HepG2 (cell line): ENCODE results near the gene FBXO24. TPM values are rescaled to one million over a fixed set of nuclear protein-coding genes. Genes with fewer than 3 reads are reported as not detected.

Source experiments
- ARNTL ChIP-seq: sonication (generic); formaldehyde crosslinking; IDR thresholded peaks from 2 replicates; pipeline ENCODE4 v1.4.0; 2020; ENCODE audit warnings: mild to moderate bottlenecking, missing genetic modification reagents
- ETV5 ChIP-seq: IDR thresholded peaks from 2 replicates; pipeline ENCODE4 v1.6.1; 2018; ENCODE audit warnings: missing biosample characterization, missing genetic modification reagents, inconsistent platforms, borderline replicate concordance
- FOSL2 ChIP-seq: sonication (generic); formaldehyde crosslinking; IDR thresholded peaks from 2 replicates; pipeline ENCODE4 v1.4.0; 2020; ENCODE audit warnings: missing genetic modification reagents
- FOXJ3 ChIP-seq: sonication (generic); formaldehyde crosslinking; IDR thresholded peaks from 2 replicates; pipeline ENCODE4 v1.4.0; 2020; ENCODE audit warnings: missing genetic modification reagents, mild to moderate bottlenecking, borderline replicate concordance
- FOXO1 ChIP-seq: sonication (generic); formaldehyde crosslinking; IDR thresholded peaks from 2 replicates; pipeline ENCODE4 v1.4.0; 2020; ENCODE audit warnings: missing genetic modification reagents
- HNRNPL ChIP-seq: fragments of 200-400 bp; formaldehyde crosslinking; IDR thresholded peaks from 2 replicates; pipeline ENCODE4 v1.6.1; 2017; ENCODE audit warnings: mild to moderate bottlenecking, low read depth, low read length
- KDM6A ChIP-seq: IDR thresholded peaks from 2 replicates; pipeline ENCODE4 v1.6.1; 2016; ENCODE audit warnings: low read depth
- NFATC3 ChIP-seq: sonication (generic); formaldehyde crosslinking; IDR thresholded peaks from 2 replicates; pipeline ENCODE4 v1.5.1; 2020; ENCODE audit warnings: mild to moderate bottlenecking, missing genetic modification reagents
- RARA ChIP-seq: IDR thresholded peaks from 2 replicates; pipeline ENCODE4 v1.6.1; 2016; ENCODE audit warnings: missing genetic modification reagents, missing compliant biosample characterization
- SAP130 ChIP-seq: IDR thresholded peaks from 2 replicates; pipeline ENCODE4 v1.6.1; 2016; ENCODE audit warnings: low read depth
- SP2 ChIP-seq: sonication (generic); formaldehyde crosslinking; IDR thresholded peaks from 2 replicates; pipeline ENCODE4 v1.5.1; 2020; ENCODE audit warnings: mild to moderate bottlenecking, missing genetic modification reagents
- TAF1 ChIP-seq: sonication (generic); formaldehyde crosslinking; IDR thresholded peaks from 2 replicates; pipeline ENCODE4 v1.4.0; 2020; ENCODE audit warnings: missing genetic modification reagents
- ZBTB7A ChIP-seq: sonication (generic); formaldehyde crosslinking; IDR thresholded peaks from 2 replicates; pipeline ENCODE4 v1.8.0; 2022; ENCODE audit warnings: mild to moderate bottlenecking, missing genetic modification reagents
- ZNF205 ChIP-seq: IDR thresholded peaks from 2 replicates; pipeline ENCODE4 v1.6.1; 2018; ENCODE audit warnings: missing biosample characterization, missing genetic modification reagents
- ZNF235 ChIP-seq: sonication (generic); formaldehyde crosslinking; IDR thresholded peaks from 2 replicates; pipeline ENCODE4 v1.8.1; 2023; ENCODE audit warnings: mild to moderate bottlenecking, missing genetic modification reagents, borderline replicate concordance
- ZNF350 ChIP-seq: sonication (generic); formaldehyde crosslinking; IDR thresholded peaks from 2 replicates; pipeline ENCODE4 v1.4.0; 2020; ENCODE audit warnings: mild to moderate bottlenecking, low read depth, missing genetic modification reagents, borderline replicate concordance
- polyA plus RNA-seq, 8 experiments: library from polyadenylated mRNA; depleted of rRNA in 3 of 8; stranded (reverse) in 7 of 8; unstranded in 1 of 8; fragments of >200 nt; fragmentation: Illumina TruSeq in 4 of 8; extraction: Trizol in 4 of 8; gene quantifications; 2 replicates each; pipeline versions ENCODE4 v1.2.1 to v1.2.3, GENCODE V29; 2011 to 2016; ENCODE audit warnings: low read depth in 4 of 8, missing spikeins in 1 of 8, mixed read lengths in 1 of 8; ENCODE audit not compliant: insufficient read depth in 1 of 8
- total RNA-seq, 5 experiments: library from RNA; depleted of rRNA; stranded (reverse); fragments of >200 nt; fragmentation: Illumina TruSeq; extraction: Trizol; gene quantifications; 2 replicates each; pipeline ENCODE4 v1.2.3, GENCODE V29; 2016; ENCODE audit warnings: low read depth in 1 of 5
- TF ChIP-seq, protein P1 (sequence below): sonication (generic); formaldehyde crosslinking; IDR thresholded peaks from 2 replicates; pipeline ENCODE4 v1.5.1; 2020; ENCODE audit warnings: mild to moderate bottlenecking, missing genetic modification reagents, moderate library complexity
- TF ChIP-seq, protein P2 (sequence below): sonication (generic); formaldehyde crosslinking; IDR thresholded peaks from 2 replicates; pipeline ENCODE4 v1.9.0; 2022; ENCODE audit warnings: missing genetic modification reagents, mild to moderate bottlenecking, borderline replicate concordance
- TF ChIP-seq, protein P3 (sequence below): IDR thresholded peaks from 2 replicates; pipeline ENCODE4 v1.6.1; 2016; ENCODE audit warnings: low read depth, borderline replicate concordance
- TF ChIP-seq, protein P4 (sequence below): sonication (generic); formaldehyde crosslinking; IDR thresholded peaks from 2 replicates; pipeline ENCODE4 v1.4.0; 2020; ENCODE audit warnings: missing genetic modification reagents, low read depth, mild to moderate bottlenecking, borderline replicate concordance
- TF ChIP-seq, protein P5 (sequence below): sonication (generic); formaldehyde crosslinking; IDR thresholded peaks from 2 replicates; pipeline ENCODE4 v1.8.1; 2022; ENCODE audit warnings: mild to moderate bottlenecking, missing genetic modification reagents

Gene FBXO24
- total and polyA plus RNA-seq, 2 of the 13 experiments (the other 11 are each of a cell fraction or from before 2014, with no cell fraction given): 0.20 to 0.55 TPM

DNA sequence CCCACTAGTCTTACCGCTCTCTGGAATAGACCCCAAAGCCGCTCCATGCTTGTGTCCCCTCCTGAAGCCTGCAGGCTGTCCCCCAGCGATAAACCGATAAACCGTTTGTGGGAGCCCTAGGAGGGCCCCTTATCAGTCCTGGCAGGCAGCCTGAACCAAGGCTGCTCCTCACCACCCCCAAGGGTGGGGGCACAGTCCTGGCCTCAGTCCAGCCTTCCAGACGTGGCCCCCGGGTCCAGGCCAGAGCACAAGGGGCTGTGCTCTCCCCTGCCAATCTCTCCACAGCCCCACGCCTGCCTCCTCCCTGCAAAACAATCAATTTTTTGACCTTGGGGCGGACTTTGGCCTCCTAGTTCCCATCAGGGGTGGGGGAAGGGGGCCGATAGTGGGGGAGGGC, 55.3 kb downstream of the FBXO24 start, which contains the start of gene TFR2 (continued):
- TF ChIP-seq RARA (CRISPR knock-in tag) (peak; percentile 56), ZNF350 (peak; percentile 53; the same call in 1 of the 2 replicates), ZNF235 (CRISPR knock-in tag) (peak; percentile 51; the same call in 1 of the 2 replicates), FOSL2 (CRISPR knock-in tag) (peak; percentile 43; the same call in 1 of the 2 replicates), TAF1 (0 out of 2 replicates have a peak, but pooled peaks have one; percentile 24), HNRNPL (peak; percentile 72; the same call in 1 of the 2 replicates), ARNTL (peak; percentile 56), ZBTB7A (peak; percentile 74; the same call in 1 of the 2 replicates), NFATC3 (CRISPR knock-in tag) (no peak), ETV5 (peak; percentile 31; the same call in 1 of the 2 replicates), KDM6A (CRISPR knock-in tag) (peak; percentile 90), SP2 (no peak), ZNF205 (CRISPR knock-in tag) (0 out of 2 replicates have a peak, but pooled peaks have one; percentile 19), FOXJ3 (CRISPR knock-in tag) (no peak), SAP130 (CRISPR knock-in tag) (peak; percentile 71; the same call in 1 of the 2 replicates), FOXO1 (CRISPR knock-in tag) (peak; percentile 81; the same call in 1 of the 2 replicates)
- TF ChIP-seq, protein P1, sequence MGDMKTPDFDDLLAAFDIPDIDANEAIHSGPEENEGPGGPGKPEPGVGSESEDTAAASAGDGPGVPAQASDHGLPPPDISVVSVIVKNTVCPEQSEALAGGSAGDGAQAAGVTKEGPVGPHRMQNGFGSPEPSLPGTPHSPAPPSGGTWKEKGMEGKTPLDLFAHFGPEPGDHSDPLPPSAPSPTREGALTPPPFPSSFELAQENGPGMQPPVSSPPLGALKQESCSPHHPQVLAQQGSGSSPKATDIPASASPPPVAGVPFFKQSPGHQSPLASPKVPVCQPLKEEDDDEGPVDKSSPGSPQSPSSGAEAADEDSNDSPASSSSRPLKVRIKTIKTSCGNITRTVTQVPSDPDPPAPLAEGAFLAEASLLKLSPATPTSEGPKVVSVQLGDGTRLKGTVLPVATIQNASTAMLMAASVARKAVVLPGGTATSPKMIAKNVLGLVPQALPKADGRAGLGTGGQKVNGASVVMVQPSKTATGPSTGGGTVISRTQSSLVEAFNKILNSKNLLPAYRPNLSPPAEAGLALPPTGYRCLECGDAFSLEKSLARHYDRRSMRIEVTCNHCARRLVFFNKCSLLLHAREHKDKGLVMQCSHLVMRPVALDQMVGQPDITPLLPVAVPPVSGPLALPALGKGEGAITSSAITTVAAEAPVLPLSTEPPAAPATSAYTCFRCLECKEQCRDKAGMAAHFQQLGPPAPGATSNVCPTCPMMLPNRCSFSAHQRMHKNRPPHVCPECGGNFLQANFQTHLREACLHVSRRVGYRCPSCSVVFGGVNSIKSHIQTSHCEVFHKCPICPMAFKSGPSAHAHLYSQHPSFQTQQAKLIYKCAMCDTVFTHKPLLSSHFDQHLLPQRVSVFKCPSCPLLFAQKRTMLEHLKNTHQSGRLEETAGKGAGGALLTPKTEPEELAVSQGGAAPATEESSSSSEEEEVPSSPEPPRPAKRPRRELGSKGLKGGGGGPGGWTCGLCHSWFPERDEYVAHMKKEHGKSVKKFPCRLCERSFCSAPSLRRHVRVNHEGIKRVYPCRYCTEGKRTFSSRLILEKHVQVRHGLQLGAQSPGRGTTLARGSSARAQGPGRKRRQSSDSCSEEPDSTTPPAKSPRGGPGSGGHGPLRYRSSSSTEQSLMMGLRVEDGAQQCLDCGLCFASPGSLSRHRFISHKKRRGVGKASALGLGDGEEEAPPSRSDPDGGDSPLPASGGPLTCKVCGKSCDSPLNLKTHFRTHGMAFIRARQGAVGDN (CRISPR knock-in tag): peak; percentile 56; the same call in 1 of the 2 replicates
- TF ChIP-seq, protein P2, sequence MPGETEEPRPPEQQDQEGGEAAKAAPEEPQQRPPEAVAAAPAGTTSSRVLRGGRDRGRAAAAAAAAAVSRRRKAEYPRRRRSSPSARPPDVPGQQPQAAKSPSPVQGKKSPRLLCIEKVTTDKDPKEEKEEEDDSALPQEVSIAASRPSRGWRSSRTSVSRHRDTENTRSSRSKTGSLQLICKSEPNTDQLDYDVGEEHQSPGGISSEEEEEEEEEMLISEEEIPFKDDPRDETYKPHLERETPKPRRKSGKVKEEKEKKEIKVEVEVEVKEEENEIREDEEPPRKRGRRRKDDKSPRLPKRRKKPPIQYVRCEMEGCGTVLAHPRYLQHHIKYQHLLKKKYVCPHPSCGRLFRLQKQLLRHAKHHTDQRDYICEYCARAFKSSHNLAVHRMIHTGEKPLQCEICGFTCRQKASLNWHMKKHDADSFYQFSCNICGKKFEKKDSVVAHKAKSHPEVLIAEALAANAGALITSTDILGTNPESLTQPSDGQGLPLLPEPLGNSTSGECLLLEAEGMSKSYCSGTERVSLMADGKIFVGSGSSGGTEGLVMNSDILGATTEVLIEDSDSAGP (CRISPR knock-in tag): peak; percentile 26; the same call in 1 of the 2 replicates
- TF ChIP-seq, protein P3, sequence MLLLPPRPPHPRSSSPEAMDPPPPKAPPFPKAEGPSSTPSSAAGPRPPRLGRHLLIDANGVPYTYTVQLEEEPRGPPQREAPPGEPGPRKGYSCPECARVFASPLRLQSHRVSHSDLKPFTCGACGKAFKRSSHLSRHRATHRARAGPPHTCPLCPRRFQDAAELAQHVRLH (CRISPR knock-in tag): peak; percentile 33; the same call in 1 of the 2 replicates
- TF ChIP-seq, protein P4, sequence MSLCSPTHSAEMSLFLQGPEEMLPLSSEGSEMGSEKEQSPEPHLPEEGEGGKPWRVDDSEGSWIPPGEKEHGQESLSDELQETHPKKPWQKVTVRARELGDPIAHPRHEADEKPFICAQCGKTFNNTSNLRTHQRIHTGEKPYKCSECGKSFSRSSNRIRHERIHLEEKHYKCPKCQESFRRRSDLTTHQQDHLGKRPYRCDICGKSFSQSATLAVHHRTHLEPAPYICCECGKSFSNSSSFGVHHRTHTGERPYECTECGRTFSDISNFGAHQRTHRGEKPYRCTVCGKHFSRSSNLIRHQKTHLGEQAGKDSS (CRISPR knock-in tag): 0 out of 2 replicates have a peak, but pooled peaks have one; percentile 43
- TF ChIP-seq, protein P5, sequence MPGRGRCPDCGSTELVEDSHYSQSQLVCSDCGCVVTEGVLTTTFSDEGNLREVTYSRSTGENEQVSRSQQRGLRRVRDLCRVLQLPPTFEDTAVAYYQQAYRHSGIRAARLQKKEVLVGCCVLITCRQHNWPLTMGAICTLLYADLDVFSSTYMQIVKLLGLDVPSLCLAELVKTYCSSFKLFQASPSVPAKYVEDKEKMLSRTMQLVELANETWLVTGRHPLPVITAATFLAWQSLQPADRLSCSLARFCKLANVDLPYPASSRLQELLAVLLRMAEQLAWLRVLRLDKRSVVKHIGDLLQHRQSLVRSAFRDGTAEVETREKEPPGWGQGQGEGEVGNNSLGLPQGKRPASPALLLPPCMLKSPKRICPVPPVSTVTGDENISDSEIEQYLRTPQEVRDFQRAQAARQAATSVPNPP: no peak
